K562 (cell line): ENCODE measurements around the gene WDR72. TPM values are rescaled to one million over a fixed set of nuclear protein-coding genes. Genes with fewer than 3 reads are reported as not detected.

Experiments
- ATAC-seq: fragments of 200-7000 bp; cut with Tn5 transposase; 3 replicates; pipeline ENCODE4 v1.9.1; 2020; ENCODE audit warnings: moderate library complexity
- BruUV-seq: library from RNA; stranded (reverse); fragments of 400-500 nt; replicated peaks from 2 replicates; lab custom pipeline; 2021; lab: Mats Ljungman, UMichigan
- CTCF ChIA-PET: fragments of 300-600 bp; formaldehyde crosslinking; extraction: SDS; loops from one replicate; lab custom pipeline; 2021; ENCODE audit warnings: low intra/inter-chr PET ratio; lab: Yijun Ruan, JAX
- POLR2A ChIA-PET: fragments of 300-600, 350-650 bp; sonication (Branson Sonifier 250); formaldehyde crosslinking; extraction: SDS; loops from one replicate; lab custom pipeline; 2021; ENCODE audit warnings: antibody characterized with exemption, inconsistent platforms; lab: Yijun Ruan, JAX
- DNase-seq, 4 experiments: peaks; one replicate each; pipeline versions ENCODE4 v3.0.0 to v3.0.0-alpha.2; 2011 to 2018; ENCODE audit warnings: low spot score in 3 of 4, mixed read lengths in 3 of 4; ENCODE audit errors: extremely low read depth in 1 of 4
- FAIRE-seq: peaks from 2 replicates; lab custom pipeline; 2011; peaks lifted over from hg19 to GRCh38; lab: Jason Lieb, UNC
- H2AFZ ChIP-seq: 2 replicates; pipeline ENCODE4 v1.6.0; 2011; ENCODE audit warnings: low read depth, low read length, control low read depth, inconsistent platforms
- H3K27ac ChIP-seq: fragments of 200-600 bp; 3 replicates; pipeline ENCODE4 v1.8.0; 2011; ENCODE audit warnings: low read depth, mild to moderate bottlenecking, control low read depth, inconsistent platforms, low read length, moderate library complexity, mixed read lengths; ENCODE audit errors: extremely low read depth
- H3K27me3 ChIP-seq, 2 experiments: fragments of 300-600 bp in 1 of 2; 2 replicates in 1 of 2; 3 replicates in 1 of 2; pipeline versions ENCODE4 v1.6.0 to v1.8.0; 2011; ENCODE audit warnings: inconsistent platforms in 2 of 2, low read length in 2 of 2, mild to moderate bottlenecking in 1 of 2, mixed read lengths in 1 of 2, moderate library complexity in 1 of 2; ENCODE audit not compliant: control insufficient read depth in 2 of 2, insufficient read depth in 2 of 2
- H3K36me3 ChIP-seq: fragments of 300-600 bp; 3 replicates; pipeline ENCODE4 v1.8.0; 2011; ENCODE audit warnings: mild to moderate bottlenecking, low read length, inconsistent platforms; ENCODE audit not compliant: control insufficient read depth, insufficient read depth
- H3K4me1 ChIP-seq, 2 experiments: fragments of 200-600 bp in 1 of 2; replicated peaks in 1 of 2; 2 replicates in 1 of 2; 3 replicates in 1 of 2; pipeline versions ENCODE4 v1.5.1 to v1.8.0; 2011; ENCODE audit warnings: inconsistent platforms in 2 of 2, low read length in 2 of 2, mild to moderate bottlenecking in 1 of 2, mixed read lengths in 1 of 2, moderate library complexity in 1 of 2; ENCODE audit not compliant: control insufficient read depth in 2 of 2, insufficient read depth in 2 of 2
- H3K4me2 ChIP-seq: 2 replicates; pipeline ENCODE4 v1.6.1; 2011; ENCODE audit warnings: low read length, control low read depth, inconsistent platforms, mixed read lengths; ENCODE audit not compliant: insufficient read depth
- H3K4me3 ChIP-seq: fragments of 200-600 bp; sonication (generic), shearing (Covaris generic); 2 replicates; pipeline ENCODE4 v1.5.1; 2016; ENCODE audit warnings: control low read depth, inconsistent platforms
- H3K79me2 ChIP-seq: fragments of 200-600 bp; 3 replicates; pipeline ENCODE4 v1.8.0; 2011; ENCODE audit warnings: low read length, inconsistent platforms; ENCODE audit not compliant: control insufficient read depth, insufficient read depth
- H3K9ac ChIP-seq, 2 experiments: 2 replicates each; pipeline versions ENCODE4 v1.6.0 to v1.6.1; 2011; ENCODE audit warnings: low read depth in 2 of 2, low read length in 2 of 2, control low read depth in 1 of 2, inconsistent platforms in 1 of 2, mild to moderate bottlenecking in 1 of 2, mixed read lengths in 1 of 2; ENCODE audit not compliant: insufficient read depth in 1 of 2
- H3K9me1 ChIP-seq: one replicate; pipeline ENCODE4 v1.6.0; 2011; ENCODE audit warnings: inconsistent platforms, mild to moderate bottlenecking, low read length, moderate library complexity; ENCODE audit not compliant: control insufficient read depth, insufficient read depth
- H3K9me3 ChIP-seq: replicated peaks from 2 replicates; pipeline ENCODE4 v1.5.1; 2011; ENCODE audit warnings: low read depth, low read length, inconsistent platforms; ENCODE audit not compliant: control insufficient read depth, insufficient read depth
- H4K20me1 ChIP-seq: replicated peaks from 2 replicates; pipeline ENCODE4 v1.6.1; 2011; ENCODE audit warnings: low read length, inconsistent platforms, mixed read lengths; ENCODE audit not compliant: control insufficient read depth, insufficient read depth
- RAD21 ChIP-seq, 2 experiments: fragments of 250-450 bp in 1 of 2; fragments of 450-650 bp in 1 of 2; sonication (Bioruptor Pico) in 1 of 2; formaldehyde crosslinking in 1 of 2; IDR thresholded peaks in 1 of 2; conservative IDR thresholded peaks in 1 of 2; 2 replicates each; pipeline versions ENCODE4 v1.4.0 to v1.8.0; 2020 to 2022; ENCODE audit warnings: mild to moderate bottlenecking in 2 of 2, moderate library complexity in 1 of 2
- RNF219 ChIP-seq: fragments of 250-450 bp; sonication (Bioruptor Pico); IDR thresholded peaks from 2 replicates; pipeline ENCODE4 v1.5.0; 2022; ENCODE audit warnings: mild to moderate bottlenecking
- WGBS: fragments of 100-300 bp; shearing (Covaris generic); methylation state at CpG from one replicate; pipeline ENCODE4 v1.1.6; 2016; ENCODE audit warnings: low coverage, mixed read lengths; ENCODE audit not compliant: insufficient coverage; ENCODE audit errors: missing lambda C conversion rate; 5-methylcytosine and 5-hydroxymethylcytosine counted together
- in situ Hi-C: fragments of 300-500 bp; cut with MboI; formaldehyde crosslinking; loops from 4 replicates; pipeline ENCODE4 v1.15.0; 2018; ENCODE audit warnings: inconsistent platforms, mixed read lengths
- intact Hi-C: fragments of 100-400 bp; cut with micrococcal nuclease; formaldehyde crosslinking; loops from 2 replicates; pipeline ENCODE4 v1.14.2; 2022
- polyA plus RNA-seq, 8 experiments: library from polyadenylated mRNA; depleted of rRNA in 4 of 8; stranded (reverse) in 5 of 8; unstranded in 3 of 8; fragments of >200 nt; fragmentation: Nextera tagmentation in 2 of 8; fragmentation: Illumina TruSeq in 1 of 8; extraction: Ambion mirVana in 2 of 8; extraction: Trizol in 1 of 8; gene quantifications; 2 replicates each; pipeline versions ENCODE4 v1.2.1 to v1.2.3, GENCODE V29; 2011 to 2014; ENCODE audit warnings: inconsistent platforms in 1 of 8, missing spikeins in 1 of 8
- total RNA-seq, 7 experiments: library from RNA; depleted of rRNA in 6 of 7; stranded (reverse); fragments of >200 nt in 6 of 7; fragmentation: Illumina TruSeq in 2 of 7; extraction: Trizol in 2 of 7; gene quantifications; 2 replicates each; pipeline versions ENCODE4 v1.2.1 to v1.2.3, GENCODE V29; 2011 to 2021; ENCODE audit warnings: low replicate concordance in 1 of 7

Gene WDR72
- total and polyA plus RNA-seq, 9 of the 15 experiments (the other 6 are each of a cell fraction or from before 2014, with no cell fraction given): 0.01 TPM; not detected in 8

GRCh38 chr15:53716909-53717876 lies 42.3 kb downstream of the WDR72 start:
- no peak overlapping the region for H3K4me2 ChIP-seq
- CTCF ChIA-PET: interaction anchor here (0.6 kb wide), 1 partner anchor 951 kb away, joined by 4 read pairs; no protein-coding TSS in a partner anchor

More at GRCh38 chr15:53716909-53717876, 42.3 kb downstream of the WDR72 start:
- WGBS: 0% methylated on average over 3 of the region's 3 CpGs
- Histone ChIP-seq H3K9me1 (no peaks in the 10 kb centered on the region), H3K79me2 (no peaks in the 10 kb centered on the region), H3K9ac (no peak overlapping the region), H4K20me1 (no peaks in the 10 kb centered on the region), H3K27me3 (no peaks in the 10 kb centered on the region), H2AFZ (no peak overlapping the region), H3K36me3 (no peaks in the 10 kb centered on the region), H3K9me3 (no peaks in the 10 kb centered on the region; the same call in 1 of the 2 replicates), H3K4me1 (no peaks in the 10 kb centered on the region), H3K27ac (no peak overlapping the region), H3K4me3 (no peak overlapping the region)
- no TSS peak for BruUV-seq
- POLR2A ChIA-PET: no interaction called here
- TF ChIP-seq RAD21 (CRISPR knock-in tag; conservative IDR thresholded peaks at IDR 0.05 in 1 of 2, IDR thresholded peaks at IDR 0.05 in 1 of 2) (peak in 1 of 2 experiments; percentile 17; a peak in 1 of 4 replicates), RNF219 (CRISPR knock-in tag) (no peak)
- no peak for ATAC-seq
- in situ Hi-C loops (no loop called here), intact Hi-C loops (no loop called here)
- no peak for DNase-seq
- FAIRE-seq: no peak
